ENCODE results near the gene MTMR3. TPM values are rescaled to one million over a fixed set of nuclear protein-coding genes. Genes with fewer than 3 reads are reported as not detected.
"Not testable (repeated sequence)": the region's sequence is repeated elsewhere in the genome, so short reads cannot be mapped to it uniquely, and the experiment has no call there.

MTMR3 gene
- total RNA-seq, 1 donor from 2014 or later: 51.7 TPM

- TF ChIP-seq CTCF (IDR thresholded peaks at IDR 0.05; ENCODE audit: partially characterized antibody, unreplicated experiment): no peak
- no peaks in the 10 kb centered on the region for H3K4me1 Mint-ChIP-seq (ENCODE audit: low read depth, unreplicated experiment)
- H3K4me3 Mint-ChIP-seq (ENCODE audit: unreplicated experiment): no peak overlapping the region
- H3K27me3 Mint-ChIP-seq (ENCODE audit: unreplicated experiment): no peaks in the 10 kb centered on the region
- H3K27ac Mint-ChIP-seq (ENCODE audit: unreplicated experiment): no peak overlapping the region
- no peaks in the 10 kb centered on the region for H3K36me3 Mint-ChIP-seq (ENCODE audit: unreplicated experiment)
- peaks cover 2% of the 10 kb centered on the region for H3K9me3 Mint-ChIP-seq (ENCODE audit: unreplicated experiment)
- no peak for DNase-seq
Observed at GRCh38 chr22:29860006-29860766, 22.8 kb upstream of the MTMR3 start.

GRCh38 chr22:29861672-29862297 lies 21.2 kb upstream of the MTMR3 start:
- H3K27me3 Mint-ChIP-seq (ENCODE audit: unreplicated experiment): no peaks in the 10 kb centered on the region
- no peak overlapping the region for H3K27ac Mint-ChIP-seq (ENCODE audit: unreplicated experiment)
- no peak for TF ChIP-seq CTCF (IDR thresholded peaks at IDR 0.05; ENCODE audit: partially characterized antibody, unreplicated experiment)
- no peaks in the 10 kb centered on the region for H3K4me1 Mint-ChIP-seq (ENCODE audit: low read depth, unreplicated experiment)
- H3K9me3 Mint-ChIP-seq (ENCODE audit: unreplicated experiment): no peaks in the 10 kb centered on the region
- no peak overlapping the region for H3K4me3 Mint-ChIP-seq (ENCODE audit: unreplicated experiment)
- no peaks in the 10 kb centered on the region for H3K36me3 Mint-ChIP-seq (ENCODE audit: unreplicated experiment)
- DNase-seq: no peak

DNA sequence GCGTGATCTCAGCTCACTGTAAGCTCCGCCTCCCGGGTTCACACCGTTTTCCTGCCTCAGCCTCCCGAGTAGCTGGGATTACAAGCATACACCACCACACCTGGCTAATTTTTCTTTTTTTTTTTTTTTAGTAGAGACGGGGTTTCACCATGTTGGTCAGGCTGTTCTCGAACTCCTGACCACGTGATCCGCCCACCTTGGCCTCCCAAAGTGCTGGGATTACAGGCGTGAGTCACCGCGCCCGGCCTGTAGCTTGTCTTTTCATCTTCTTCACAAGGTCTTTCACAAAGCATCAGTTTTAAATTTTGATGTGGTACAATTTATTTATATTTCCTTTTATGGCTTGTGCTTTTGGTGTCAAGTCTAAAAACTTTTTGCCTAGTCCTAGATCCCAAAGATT lies 17.4 kb upstream of the MTMR3 start:
- not testable (repeated sequence) for H3K27ac Mint-ChIP-seq (ENCODE audit: unreplicated experiment); DNase-seq; H3K4me3 Mint-ChIP-seq (ENCODE audit: unreplicated experiment); H3K36me3 Mint-ChIP-seq (ENCODE audit: unreplicated experiment); H3K9me3 Mint-ChIP-seq (ENCODE audit: unreplicated experiment); H3K4me1 Mint-ChIP-seq (ENCODE audit: low read depth, unreplicated experiment); H3K27me3 Mint-ChIP-seq (ENCODE audit: unreplicated experiment)

- peaks cover 2% of the 10 kb centered on the region for H3K4me1 Mint-ChIP-seq (ENCODE audit: low read depth, unreplicated experiment)
- H3K27ac Mint-ChIP-seq (ENCODE audit: unreplicated experiment): no peak overlapping the region
- no peak overlapping the region for H3K4me3 Mint-ChIP-seq (ENCODE audit: unreplicated experiment)
- no peaks in the 10 kb centered on the region for H3K27me3 Mint-ChIP-seq (ENCODE audit: unreplicated experiment)
- TF ChIP-seq CTCF (IDR thresholded peaks at IDR 0.05; ENCODE audit: partially characterized antibody, unreplicated experiment): no peak
- no peak for DNase-seq
- no peaks in the 10 kb centered on the region for H3K36me3 Mint-ChIP-seq (ENCODE audit: unreplicated experiment)
- H3K9me3 Mint-ChIP-seq (ENCODE audit: unreplicated experiment): no peaks in the 10 kb centered on the region
Observed at GRCh38 chr22:29867260-29867659, 15.7 kb upstream of the MTMR3 start.

GRCh38 chr22:29867851-29868250 lies 15.1 kb upstream of the MTMR3 start:
- Mint-ChIP-seq H3K27ac (ENCODE audit: unreplicated experiment) (no peak overlapping the region), H3K4me3 (ENCODE audit: unreplicated experiment) (no peak overlapping the region), H3K27me3 (ENCODE audit: unreplicated experiment) (peaks cover 2% of the 10 kb centered on the region), H3K9me3 (ENCODE audit: unreplicated experiment) (no peaks in the 10 kb centered on the region), H3K36me3 (ENCODE audit: unreplicated experiment) (no peaks in the 10 kb centered on the region), H3K4me1 (ENCODE audit: low read depth, unreplicated experiment) (peaks cover 4% of the 10 kb centered on the region)
- no peak for TF ChIP-seq CTCF (IDR thresholded peaks at IDR 0.05; ENCODE audit: partially characterized antibody, unreplicated experiment)
- DNase-seq: no peak
